GM19372 (cell line): ENCODE results near the gene NHEJ1.

Experiments used
- ATAC-seq: cut with Tn5 transposase; IDR thresholded peaks from one replicate; pipeline ENCODE4 v1.9.1; 2021; ENCODE audit warnings: mild to moderate bottlenecking, low read depth, moderate library complexity; ENCODE audit not compliant: unreplicated experiment

The NHEJ1 gene

DNA sequence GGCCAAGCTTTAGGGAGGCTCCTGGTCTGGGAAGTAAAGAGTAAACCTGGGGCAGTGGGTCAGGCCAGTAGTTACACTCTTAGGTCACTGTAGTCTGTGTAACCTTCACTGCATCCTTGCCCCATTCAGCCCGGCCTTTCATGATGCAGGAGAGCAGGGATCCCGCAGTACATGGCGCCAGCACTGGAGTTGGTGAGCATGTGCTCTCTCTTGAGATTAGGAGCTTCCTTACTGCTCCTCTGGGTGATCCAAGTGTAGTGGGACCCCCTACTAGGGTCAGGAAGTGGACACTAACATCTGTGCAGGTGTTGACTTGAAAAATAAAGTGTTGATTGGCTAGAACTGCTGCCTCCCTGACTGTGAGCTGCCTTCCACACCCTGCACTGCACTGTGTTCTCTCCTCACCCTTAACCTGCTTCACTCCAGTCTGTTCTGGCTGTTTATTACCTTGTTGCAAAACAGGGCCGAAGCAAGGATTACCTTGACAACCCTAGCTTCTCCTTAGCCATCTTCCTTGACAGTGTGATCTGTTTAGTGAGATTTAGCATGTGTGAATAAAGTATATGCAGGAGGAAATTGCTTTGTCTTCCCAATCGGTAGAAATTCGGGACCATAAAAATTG, 22.6 kb upstream of the NHEJ1 start:
- no peak for ATAC-seq

DNA sequence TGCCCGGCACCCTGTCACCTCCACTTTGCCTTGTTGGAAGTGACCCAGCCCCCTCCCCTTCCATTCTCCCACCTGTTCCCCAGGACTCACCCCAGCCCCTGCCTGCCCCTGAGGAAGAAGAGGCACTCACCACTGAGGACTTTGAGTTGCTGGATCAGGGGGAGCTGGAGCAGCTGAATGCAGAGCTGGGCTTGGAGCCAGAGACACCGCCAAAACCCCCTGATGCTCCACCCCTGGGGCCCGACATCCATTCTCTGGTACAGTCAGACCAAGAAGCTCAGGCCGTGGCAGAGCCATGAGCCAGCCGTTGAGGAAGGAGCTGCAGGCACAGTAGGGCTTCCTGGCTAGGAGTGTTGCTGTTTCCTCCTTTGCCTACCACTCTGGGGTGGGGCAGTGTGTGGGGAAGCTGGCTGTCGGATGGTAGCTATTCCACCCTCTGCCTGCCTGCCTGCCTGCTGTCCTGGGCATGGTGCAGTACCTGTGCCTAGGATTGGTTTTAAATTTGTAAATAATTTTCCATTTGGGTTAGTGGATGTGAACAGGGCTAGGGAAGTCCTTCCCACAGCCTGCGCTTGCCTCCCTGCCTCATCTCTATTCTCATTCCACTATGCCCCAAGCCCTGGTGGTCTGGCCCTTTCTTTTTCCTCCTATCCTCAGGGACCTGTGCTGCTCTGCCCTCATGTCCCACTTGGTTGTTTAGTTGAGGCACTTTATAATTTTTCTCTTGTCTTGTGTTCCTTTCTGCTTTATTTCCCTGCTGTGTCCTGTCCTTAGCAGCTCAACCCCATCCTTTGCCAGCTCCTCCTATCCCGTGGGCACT, 21.9 kb upstream of the NHEJ1 start:
- no peak for ATAC-seq

DNA sequence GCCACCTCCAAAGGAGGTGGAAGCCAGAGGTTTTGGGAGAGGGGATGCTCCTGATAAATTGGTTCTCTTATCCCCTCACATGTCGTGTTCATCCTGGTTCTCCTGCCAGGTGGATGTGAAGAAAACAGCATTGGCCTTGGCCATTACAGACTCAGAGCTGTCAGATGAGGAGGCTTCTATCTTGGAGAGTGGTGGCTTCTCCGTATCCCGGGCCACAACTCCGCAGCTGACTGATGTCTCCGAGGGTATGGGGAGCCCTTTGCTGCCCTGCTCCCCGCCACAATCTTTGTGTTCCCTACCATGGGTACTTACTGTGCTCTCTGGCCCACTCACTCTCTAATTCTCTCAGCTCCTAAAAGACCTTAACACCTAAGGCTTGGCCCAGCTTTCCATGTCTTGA, 20.9 kb upstream of the NHEJ1 start:
- no peak for ATAC-seq

DNA sequence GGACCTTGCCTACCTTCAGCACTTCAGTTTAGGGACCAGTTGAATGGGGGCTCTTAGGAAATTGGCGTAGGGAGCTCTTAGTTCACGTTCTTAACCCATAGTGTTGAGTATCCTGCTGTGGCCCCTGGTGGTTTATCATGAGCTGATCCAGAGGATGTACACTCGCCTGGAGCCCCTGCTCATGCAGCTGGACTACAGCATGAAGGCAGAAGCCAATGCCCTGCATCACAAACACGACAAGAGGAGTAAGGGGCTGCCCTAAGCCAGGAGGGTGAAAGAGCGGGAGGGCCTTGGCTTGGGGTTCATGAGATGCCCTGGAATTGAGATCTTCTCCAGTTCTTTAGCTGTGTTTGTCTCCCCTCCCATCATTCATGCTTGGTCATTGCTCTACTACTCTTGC, 20.3 kb upstream of the NHEJ1 start:
- ATAC-seq, result no peak

DNA sequence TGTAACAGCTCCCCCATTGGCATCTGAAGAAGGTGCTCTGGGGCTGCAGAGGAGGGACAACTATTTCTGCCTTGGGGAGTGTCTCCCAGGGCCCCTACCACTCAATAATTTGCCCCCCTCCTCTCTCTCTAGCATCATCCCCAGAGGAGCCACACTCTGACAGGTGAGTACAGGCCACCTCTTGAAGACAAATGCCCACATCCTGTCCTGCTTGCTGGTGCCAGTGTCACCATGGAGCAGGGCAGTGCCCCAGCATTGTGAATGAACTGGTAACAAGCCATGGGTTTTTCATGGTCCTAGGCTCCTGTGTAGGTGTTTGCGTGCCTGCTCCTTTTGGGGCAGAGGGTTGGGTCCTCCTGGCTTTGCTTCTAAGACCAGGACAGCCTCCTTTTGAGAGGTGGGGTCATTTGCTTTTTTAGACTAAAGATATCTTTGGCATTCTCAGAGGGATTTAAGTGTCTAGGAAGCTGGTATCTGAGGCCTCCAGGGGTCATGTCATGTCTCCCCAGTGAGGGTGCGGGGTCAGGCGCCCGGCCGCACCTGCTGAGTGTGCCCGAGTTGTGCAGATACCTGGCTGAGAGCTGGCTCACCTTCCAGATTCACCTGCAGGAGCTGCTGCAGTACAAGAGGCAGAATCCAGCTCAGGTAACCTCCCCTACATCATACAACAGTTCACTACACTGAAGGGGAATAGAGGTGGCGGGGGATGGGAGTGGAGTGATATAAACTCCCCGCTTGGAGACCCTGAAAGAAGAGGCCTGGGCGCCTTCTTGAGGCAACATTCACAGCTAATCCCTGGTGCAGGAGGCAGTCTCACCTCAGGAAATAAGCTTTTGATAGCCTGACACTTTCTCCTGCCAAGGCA, 19.2 kb upstream of the NHEJ1 start:
- no peak for ATAC-seq

DNA sequence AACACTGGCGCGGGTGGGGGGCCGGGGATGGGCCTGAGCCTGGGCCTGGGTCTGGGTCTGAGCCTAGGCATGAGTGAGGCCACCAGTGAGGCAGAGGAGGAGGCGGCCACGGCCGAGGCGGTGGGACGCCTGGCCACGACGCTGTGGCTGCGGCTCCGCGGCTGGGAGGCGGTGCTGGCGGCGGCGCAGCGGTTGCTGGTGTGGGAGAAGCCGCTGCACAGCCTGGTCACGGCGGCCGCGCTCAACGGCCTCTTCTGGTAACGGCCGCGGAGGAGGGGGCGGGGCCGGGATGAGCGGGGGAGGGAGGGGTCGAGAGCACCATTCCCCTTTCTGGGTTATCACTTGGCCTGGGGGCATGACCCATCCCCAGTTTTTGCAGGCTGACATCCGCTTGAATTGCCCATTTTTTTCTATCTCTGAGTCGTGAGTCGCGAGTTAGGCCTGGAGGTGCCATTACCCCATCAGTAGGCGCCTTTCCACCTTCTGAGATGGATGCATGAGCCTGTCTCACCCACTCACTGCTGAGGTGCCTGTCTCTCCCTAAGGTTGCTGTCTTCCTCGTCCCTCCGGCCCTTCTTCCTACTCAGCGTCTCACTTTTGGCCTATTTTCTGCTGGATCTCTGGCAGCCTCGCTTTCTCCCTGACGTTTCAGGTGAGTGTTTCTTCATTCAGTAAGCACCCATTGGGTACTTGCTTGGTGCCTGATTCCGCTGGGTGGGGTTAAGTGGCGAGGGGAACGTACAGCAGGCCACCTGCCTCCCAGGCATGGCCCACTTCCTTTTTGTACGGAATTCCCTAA, 18.0 kb upstream of the NHEJ1 start:
- peak; percentile 15 for ATAC-seq

DNA sequence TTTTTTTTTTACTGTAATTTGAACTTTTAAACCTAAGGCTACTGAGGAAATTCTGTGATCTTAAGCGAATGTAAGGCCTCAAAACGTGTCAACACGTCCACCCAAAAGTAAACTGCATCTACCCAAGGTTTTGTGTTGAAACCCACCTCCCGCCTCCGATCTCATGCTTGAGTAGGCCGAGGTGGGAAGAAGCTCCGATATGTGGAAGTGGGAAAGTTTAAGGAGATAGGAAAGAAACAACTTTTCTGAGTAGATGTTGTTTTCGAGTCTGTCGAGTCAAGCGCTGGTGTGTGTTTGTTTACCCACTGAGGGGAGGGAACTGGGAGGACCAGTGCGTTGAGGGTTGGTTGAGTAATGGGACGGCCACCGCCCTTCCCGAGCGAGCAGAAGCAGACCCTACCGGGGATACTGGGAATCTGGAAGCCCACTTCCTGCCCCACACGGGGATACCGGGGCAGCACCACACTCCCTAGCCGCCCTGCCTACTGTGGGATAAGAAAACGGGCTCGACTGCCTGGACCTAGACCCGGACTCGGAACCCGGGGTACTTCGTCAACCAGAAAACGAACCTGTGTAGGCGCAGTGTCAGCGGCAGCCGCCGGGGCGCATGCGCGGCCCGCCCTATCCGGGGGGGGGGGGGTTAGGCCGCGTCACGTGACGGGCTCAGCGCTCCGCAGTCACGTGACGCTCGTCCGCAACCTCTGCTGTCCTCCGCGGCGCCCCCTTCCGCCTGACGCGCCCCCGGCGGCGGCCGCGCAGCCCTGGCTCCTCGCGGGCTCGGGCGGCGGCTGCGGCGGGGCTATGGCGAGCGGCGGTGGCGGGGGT, 17.1 kb upstream of the NHEJ1 start, which contains the start of gene RETREG2:
TSS of gene RETREG2 (plus strand) at position 724 of the 825 bp plus-strand sequence. CDS start at position 802, 78 bp downstream.
- peak; percentile 39 for ATAC-seq

DNA sequence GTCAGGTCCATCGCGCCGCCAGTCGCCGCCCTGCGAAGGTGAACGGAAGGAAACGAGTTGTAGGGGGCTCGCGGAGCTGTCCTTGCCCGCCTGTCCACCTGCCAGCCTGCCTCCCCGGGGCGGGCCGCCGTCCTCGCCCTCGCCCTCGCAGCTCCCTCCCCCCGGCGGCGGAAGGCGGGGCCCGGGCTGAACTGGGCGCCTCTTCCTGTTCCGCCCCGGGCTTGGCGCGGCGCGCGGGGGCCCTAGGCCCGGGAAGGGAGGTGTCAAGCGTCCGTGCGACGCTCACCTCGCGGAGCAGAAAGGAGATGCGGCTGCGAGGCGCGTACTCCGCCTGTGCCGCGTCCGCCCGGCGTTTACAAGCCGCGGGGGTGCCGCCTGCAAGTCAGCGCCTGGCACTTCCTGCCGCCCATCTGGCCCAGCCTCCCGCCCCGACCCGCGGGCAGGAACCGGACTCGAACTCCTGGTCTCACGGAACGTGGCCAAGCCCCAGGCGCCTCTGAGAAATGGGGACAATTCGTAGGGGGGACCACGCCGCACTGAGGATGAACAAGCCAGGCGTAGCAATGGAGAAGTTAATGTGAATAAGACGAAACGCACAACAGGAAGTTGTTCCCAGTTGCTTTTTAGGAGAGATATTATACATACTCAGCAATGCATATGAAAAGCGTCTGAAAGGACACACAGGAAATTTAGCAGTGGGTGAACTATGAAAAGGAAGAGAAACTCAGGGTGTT, 16.4 kb upstream of the NHEJ1 start, which contains the start of gene CNPPD1:
TSS of gene CNPPD1 (minus strand) at position 108 of the 734 bp plus-strand sequence. CDS start at position 11, 97 bp downstream.
- ATAC-seq, result peak; percentile 65

DNA sequence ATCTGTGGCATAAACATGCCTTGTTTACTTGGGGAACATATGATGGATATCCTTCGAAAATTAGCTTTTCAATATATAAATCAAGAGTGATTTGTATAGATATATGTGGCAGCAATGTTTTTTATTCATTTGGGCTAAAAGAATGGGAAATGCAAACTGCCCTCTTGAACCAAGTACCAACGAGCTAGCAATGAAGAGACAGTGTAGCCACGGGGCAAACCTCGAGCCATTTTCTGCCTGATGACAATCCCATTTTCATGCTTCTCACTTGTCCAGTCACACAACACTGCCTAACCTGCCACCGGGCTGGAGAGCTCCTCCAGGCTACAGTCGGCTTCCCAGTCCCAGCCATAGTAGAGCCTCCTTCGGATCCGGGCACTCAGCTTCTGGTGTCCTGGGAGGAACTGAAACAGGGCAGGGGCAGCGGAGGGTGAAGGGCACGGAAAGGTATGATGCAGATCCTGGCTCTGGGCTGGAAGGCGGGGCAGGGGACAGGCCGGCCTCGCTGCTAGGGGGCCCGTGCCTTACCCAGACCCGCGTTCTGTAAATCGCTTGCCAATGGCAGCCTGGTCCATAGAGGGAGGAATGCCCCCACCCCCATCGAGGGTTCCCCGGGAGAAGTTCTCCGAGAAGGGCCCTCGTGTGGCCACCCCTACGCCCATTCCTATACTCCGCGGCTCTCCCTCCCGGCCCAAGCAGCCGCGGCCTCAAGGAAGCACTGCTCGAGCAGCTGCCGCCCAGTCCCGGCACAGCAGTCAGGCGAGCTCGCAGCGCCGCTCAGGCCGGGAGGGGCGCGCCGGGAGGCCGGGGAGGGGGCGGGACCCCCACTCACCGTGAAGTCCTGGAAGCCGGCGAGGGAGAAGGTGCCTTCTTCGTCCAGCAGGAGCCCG, 15.6 kb upstream of the NHEJ1 start:
- ATAC-seq, result peak; percentile 14

DNA sequence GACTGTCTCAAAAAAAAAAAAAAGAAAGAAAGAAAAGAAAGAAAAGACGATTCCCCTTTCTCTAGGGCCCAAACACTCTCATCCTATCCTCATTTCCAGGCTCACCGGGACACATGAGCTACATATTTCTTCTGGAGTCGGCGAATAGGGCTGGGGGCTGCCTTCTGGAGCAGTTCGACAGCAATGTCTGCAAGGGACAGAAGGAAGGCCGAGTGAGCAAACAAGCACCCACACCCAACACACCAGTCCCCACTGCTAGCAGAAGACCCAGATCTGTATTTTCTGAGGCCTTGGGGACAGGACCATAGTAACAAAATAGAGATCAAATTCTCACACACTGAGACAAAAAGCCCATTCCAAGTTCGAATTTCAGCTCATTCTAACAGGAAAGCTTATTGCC, 14.9 kb upstream of the NHEJ1 start:
- no peak for ATAC-seq

DNA sequence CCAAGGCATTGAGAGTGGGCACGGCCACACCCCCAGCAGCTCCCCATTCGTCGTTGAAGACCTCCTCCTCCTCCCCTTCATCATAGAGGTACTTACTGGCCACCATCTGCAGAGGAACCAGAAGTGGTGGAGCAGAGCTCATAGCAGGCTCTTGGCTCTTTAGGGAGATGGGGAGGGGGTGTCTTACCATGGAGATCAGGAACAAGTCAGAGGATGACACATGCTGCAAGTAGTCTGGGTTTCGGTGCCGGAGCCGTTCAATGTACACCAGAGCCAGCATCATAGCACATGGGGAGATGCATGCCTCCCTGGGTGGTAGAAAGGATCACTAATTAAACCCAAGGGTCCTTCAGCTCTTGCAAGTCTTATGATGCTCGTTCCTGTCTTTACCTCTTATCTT, 14.2 kb upstream of the NHEJ1 start:
- ATAC-seq, result no peak

DNA sequence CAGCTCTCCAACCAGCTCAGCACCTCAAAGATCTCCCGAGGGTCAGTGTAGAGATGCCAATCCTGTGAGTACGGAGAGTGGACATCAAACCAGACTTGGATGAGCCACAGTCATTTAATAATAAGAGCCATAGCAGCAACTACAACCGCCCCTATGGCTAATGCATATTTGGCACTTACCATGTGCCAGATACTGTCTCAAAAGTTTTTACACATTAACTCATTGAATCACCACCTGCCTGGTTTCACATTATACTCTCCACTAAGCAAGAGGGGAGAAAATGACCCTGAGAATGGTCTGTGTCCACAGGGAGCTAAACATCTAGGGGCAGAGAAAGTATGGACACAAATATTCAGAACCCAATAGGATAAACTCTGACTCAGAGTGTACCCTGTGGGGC, 13.5 kb upstream of the NHEJ1 start:
- no peak for ATAC-seq

DNA sequence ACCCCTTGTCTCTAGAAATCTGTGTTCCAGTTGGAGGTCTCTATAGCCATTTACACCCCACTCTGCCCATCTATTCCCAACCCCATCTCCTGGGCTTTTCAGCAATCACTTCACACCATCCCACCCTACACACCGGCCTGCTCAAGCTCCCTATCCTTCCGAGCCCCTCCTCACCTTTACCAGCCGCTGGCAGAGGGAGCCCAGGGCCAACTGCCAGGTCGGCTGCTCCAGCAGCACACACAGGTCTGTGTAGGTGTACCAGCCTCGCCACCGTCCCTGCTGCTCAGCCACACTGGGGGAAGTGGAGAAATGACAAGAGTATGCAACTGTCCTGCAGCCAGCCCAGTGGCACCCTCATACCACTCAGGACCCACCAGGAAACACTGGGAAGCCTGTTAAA, 12.6 kb upstream of the NHEJ1 start:
- no peak for ATAC-seq

DNA sequence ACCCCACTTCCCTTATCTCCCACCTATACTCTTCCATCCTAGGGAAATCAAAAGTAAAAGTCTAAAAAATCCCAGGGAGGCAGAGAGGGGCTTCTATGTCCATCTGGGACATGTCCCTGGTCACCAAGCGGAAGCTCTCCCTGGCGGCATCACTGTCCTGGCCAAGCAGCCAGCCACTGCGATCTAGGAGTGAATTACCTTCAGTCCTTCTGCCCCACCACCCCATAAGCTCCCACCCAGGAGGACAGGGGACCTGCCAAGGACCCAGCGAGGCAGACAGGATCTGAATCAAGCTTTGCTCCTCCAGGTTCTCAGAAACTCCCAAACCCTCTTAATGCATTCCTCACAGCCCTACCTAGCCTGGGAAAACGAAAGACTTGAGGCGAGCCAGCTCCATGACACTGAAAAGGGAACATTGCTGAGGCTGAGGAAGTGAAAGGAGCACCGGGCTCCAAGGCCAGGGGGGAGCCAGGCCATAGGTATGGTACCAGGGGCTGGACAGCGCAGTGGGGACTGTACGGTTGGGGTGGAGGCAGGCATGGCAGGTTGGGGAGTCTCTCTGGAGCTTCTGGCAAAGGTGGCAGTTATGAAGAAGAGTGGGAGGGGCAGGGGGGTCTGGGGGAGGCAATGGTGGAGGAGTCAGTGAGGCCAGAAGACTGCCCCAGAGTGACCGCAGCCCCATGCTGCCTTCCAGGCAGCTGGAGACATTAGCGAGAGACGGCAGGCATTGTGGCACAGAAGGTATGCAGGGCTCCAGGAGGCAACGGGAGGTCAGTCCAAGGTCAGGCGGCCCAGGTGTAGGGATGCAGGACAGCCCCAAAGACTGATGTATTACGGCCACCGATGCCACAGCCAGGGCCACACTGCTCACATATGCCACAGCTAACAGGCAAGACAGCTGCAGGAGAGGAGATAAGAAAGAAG, 11.9 kb upstream of the NHEJ1 start:
- no peak for ATAC-seq

DNA sequence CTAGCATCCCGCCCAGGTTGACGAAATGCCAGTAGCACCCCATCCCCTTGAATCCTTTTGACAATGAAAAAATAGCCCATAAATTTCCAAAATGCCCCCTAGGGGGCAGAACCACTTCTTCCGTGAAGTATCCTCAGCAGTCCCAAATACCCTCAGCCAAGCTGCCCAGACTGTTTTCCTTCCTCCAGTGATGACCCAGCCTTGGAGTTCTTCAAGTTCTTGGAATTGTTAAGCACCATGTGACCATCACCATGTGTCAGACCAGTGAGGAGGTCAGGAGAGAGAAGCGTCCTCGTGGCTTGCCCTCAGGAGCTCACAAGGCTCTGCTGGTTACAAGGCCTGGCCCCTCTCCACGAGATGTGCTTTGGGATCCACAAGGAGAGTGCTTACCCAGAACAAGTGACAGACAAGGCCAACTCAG, 10.6 kb upstream of the NHEJ1 start:
- no peak for ATAC-seq

DNA sequence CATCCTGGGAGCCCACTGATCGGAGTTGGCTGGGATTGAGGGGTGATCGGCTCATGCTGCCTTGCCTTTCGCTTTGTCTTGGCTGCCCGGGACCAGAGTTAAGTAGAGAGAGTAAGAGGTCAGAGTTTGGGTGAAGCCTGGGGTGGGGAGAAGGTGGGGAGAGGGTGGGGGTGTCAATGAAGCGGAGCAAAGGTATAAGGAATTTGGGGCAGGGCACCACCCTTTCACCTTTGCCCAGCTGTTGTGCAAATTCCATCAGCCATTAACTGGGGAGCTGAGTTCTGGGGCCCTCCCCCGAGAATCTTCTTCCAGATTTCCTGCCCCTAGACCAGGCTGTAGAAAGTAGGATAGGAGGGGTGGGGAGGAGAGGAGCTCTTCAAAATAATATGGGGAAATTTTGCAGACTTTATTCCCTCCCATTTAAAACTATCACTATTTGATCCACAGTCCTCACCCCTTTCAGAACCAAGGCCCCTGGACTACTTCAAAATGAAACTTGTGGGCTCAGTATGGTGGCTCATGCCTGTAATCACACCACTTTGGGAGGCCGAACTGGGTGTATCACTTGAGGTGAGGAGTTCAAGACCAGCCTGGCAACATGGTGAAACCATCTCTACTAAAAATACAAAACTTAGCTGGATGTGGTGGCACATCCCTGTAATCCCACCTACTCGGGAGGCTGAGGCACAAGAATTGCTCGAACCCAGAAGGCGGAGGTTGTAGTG, 9.5 kb upstream of the NHEJ1 start, which contains the start of gene SLC23A3:
TSS of gene SLC23A3 (minus strand) at position 100 of the 725 bp plus-strand sequence. CDS start at position 55, 45 bp downstream.
- ATAC-seq, result no peak
